Astrocyte of the spinal cord (primary cell): Measurements from ENCODE around the gene PLA2G4B.

ENCODE experiments used
- DNase-seq: peaks from one replicate; pipeline ENCODE4 v3.0.0; 2011; ENCODE audit warnings: low read depth, low spot score
- H3K4me3 ChIP-seq: 2 replicates; pipeline ENCODE4 v1.5.1; 2011; ENCODE audit warnings: low read depth, mild to moderate bottlenecking, low read length, moderate library complexity
- in situ Hi-C: cut with HindIII; loops from 2 replicates; pipeline ENCODE4 v1.10.0; 2017; ENCODE audit warnings: low sequenced_read_pairs
- TF ChIP-seq, protein P1 (sequence below): IDR thresholded peaks from 2 replicates; pipeline ENCODE4 v1.5.1; 2012; ENCODE audit warnings: low read depth, mild to moderate bottlenecking, low read length, inconsistent platforms

Gene PLA2G4B

DNA sequence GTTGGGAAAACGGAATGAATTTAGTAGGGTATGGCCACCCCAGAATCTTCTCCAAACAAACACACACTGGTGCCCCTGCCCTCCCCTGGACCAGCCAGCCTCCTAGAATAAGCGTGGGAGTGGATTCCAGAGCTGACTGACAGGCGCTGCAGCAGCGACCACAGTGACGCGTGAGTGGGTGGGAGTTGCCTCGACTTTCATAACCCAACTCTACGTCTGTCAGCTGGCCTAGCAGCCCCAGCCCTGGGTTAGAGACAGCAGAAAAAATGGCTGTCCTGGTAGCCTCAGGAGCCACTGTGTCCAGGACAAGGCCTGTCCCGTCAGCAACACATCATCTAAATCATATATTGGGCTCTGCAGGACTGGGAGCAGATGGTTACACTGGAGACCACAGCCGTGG lies 10.0 kb downstream of the PLA2G4B start:
- TF ChIP-seq, protein P1, sequence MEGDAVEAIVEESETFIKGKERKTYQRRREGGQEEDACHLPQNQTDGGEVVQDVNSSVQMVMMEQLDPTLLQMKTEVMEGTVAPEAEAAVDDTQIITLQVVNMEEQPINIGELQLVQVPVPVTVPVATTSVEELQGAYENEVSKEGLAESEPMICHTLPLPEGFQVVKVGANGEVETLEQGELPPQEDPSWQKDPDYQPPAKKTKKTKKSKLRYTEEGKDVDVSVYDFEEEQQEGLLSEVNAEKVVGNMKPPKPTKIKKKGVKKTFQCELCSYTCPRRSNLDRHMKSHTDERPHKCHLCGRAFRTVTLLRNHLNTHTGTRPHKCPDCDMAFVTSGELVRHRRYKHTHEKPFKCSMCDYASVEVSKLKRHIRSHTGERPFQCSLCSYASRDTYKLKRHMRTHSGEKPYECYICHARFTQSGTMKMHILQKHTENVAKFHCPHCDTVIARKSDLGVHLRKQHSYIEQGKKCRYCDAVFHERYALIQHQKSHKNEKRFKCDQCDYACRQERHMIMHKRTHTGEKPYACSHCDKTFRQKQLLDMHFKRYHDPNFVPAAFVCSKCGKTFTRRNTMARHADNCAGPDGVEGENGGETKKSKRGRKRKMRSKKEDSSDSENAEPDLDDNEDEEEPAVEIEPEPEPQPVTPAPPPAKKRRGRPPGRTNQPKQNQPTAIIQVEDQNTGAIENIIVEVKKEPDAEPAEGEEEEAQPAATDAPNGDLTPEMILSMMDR, result no peak
- DNase-seq, result no peak
- in situ Hi-C loops, result no loop called here
- H3K4me3 ChIP-seq, result no peak overlapping the region

- in situ Hi-C loops, result no loop called here
- DNase-seq, result no peak
- TF ChIP-seq, protein P1, result no peak
- no peak overlapping the region for H3K4me3 ChIP-seq
These were observed 10.6 kb downstream of the PLA2G4B start for GRCh38 chr15:41849204-41849603.

DNA sequence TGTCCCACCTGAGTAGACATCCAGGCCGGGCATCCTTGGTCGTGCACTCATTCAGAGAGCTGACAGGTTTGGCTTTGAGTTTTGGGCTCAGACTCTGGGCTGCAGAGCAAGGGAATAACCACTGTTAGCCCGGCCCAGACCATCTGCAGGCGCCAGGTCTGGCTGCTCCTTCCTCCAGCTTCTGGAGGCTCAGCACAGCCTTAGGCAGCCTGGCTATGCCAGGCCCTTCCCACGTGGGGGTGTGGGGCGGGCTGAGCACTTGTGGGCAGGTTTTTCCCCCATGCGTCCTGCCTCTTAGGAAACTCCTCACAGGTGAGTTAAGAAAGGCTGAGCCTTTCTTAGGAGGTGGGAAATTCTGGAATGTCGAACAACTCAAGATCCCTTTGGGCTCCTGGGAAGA lies 11.2 kb downstream of the PLA2G4B start:
- in situ Hi-C loops, result no loop called here
- no peak for DNase-seq
- TF ChIP-seq, protein P1, result no peak
- H3K4me3 ChIP-seq, result no peak overlapping the region

DNA sequence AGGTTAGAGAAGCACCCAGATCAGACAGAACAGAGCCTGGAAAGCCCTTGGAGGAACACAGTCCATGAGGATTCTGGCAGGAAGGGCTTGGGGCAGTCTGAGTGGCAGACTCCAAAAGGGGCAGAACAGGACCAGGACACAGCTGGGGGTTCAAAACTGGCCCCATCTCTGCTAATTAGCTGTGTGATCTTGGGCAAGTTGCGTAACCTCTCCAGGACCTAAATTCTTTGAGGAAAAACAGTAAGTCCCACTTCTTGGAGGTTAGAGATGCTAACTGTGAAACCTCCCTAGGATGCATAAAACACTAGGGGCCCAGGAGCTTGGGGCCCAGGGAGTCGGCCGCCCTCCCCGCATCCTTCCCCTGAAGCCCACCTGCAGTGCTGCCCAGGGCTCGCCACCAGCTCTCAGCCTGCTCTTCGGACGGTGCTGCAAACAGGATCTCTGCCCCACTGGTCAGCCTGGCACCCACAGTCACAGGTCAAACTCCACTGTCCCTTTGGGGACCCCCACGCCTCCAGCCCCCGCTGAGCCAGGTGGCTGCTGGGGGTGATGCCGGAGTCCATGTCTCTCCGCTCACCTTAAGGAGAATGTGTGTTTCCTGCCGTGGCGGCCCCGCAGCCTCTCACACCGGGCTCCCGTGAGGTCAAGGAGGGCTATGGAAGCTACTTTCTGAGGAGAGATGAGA lies 12.0 kb downstream of the PLA2G4B start:
- in situ Hi-C loops, result no loop called here
- no peak overlapping the region for H3K4me3 ChIP-seq
- DNase-seq, result no peak
- TF ChIP-seq, protein P1, result no peak

DNA sequence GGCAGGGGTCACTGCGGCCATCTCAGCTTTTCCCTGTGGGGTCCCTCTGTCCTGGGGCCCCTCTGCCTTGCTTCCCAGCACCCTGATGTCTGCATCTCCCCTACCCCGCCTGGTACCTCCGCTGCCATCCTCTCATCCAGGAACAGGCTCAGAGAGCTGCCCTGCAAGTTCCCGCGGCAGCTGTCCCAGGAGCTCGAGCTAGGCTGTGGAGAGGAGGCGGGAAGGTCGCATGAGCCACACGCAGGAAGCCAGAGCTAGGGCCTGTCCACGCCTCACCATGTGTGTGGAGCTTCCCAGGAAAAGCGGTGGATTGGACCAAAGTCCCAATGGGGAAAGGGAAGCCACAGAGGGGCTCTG lies 12.5 kb downstream of the PLA2G4B start:
- TF ChIP-seq, protein P1, result no peak
- H3K4me3 ChIP-seq, result no peak overlapping the region
- DNase-seq, result no peak
- in situ Hi-C loops, result no loop called here

- no peak for DNase-seq
- no peak overlapping the region for H3K4me3 ChIP-seq
- TF ChIP-seq, protein P1, result no peak
- in situ Hi-C loops, result no loop called here
These were observed 13.2 kb downstream of the PLA2G4B start for GRCh38 chr15:41851755-41852370.
